GM21737 (cell line): ENCODE measurements around the gene DHX57.
A peak's percentile ranks its signal among the peaks of the same experiment; 100 is the strongest.

Source experiments
- ATAC-seq: cut with Tn5 transposase; IDR thresholded peaks from one replicate; pipeline ENCODE4 v1.9.1; 2021; ENCODE audit warnings: mild to moderate bottlenecking, moderate library complexity; ENCODE audit not compliant: unreplicated experiment

DHX57 gene, protein sequence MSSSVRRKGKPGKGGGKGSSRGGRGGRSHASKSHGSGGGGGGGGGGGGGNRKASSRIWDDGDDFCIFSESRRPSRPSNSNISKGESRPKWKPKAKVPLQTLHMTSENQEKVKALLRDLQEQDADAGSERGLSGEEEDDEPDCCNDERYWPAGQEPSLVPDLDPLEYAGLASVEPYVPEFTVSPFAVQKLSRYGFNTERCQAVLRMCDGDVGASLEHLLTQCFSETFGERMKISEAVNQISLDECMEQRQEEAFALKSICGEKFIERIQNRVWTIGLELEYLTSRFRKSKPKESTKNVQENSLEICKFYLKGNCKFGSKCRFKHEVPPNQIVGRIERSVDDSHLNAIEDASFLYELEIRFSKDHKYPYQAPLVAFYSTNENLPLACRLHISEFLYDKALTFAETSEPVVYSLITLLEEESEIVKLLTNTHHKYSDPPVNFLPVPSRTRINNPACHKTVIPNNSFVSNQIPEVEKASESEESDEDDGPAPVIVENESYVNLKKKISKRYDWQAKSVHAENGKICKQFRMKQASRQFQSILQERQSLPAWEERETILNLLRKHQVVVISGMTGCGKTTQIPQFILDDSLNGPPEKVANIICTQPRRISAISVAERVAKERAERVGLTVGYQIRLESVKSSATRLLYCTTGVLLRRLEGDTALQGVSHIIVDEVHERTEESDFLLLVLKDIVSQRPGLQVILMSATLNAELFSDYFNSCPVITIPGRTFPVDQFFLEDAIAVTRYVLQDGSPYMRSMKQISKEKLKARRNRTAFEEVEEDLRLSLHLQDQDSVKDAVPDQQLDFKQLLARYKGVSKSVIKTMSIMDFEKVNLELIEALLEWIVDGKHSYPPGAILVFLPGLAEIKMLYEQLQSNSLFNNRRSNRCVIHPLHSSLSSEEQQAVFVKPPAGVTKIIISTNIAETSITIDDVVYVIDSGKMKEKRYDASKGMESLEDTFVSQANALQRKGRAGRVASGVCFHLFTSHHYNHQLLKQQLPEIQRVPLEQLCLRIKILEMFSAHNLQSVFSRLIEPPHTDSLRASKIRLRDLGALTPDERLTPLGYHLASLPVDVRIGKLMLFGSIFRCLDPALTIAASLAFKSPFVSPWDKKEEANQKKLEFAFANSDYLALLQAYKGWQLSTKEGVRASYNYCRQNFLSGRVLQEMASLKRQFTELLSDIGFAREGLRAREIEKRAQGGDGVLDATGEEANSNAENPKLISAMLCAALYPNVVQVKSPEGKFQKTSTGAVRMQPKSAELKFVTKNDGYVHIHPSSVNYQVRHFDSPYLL (N-terminal part only)

GRCh38 chr2:38875576-38876367 is at the start of gene DHX57, which contains the start of gene MORN2:
DHX57 (minus strand) TSS chr2:38875934; CDS start chr2:38868405, 7,529 bp downstream.
MORN2 (plus strand) TSS chr2:38875976.
- ATAC-seq, result peak; percentile 100

DNA sequence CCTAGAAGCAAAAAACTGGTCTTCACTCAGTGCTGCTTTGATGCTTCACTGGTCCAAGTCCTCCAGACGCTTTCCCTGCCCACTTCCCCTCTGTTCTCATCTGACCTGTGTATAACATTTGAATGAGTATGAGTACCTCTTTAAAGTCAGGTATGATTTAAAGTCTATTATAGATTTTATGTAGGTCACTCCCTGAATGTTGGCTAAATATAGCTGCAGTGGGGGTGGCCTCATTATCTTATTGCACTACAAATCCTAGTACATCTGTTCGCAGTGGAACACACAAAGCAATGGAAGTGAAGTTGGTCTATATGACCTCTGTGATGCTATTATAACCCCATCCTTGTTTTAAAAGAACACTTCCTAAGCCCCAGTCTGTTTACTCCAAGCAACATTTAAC is 47.2 kb upstream of the DHX57 start:
- ATAC-seq, result no peak

GRCh38 chr2:38922389-38922788 is 46.7 kb upstream of the DHX57 start:
- no peak for ATAC-seq

DNA sequence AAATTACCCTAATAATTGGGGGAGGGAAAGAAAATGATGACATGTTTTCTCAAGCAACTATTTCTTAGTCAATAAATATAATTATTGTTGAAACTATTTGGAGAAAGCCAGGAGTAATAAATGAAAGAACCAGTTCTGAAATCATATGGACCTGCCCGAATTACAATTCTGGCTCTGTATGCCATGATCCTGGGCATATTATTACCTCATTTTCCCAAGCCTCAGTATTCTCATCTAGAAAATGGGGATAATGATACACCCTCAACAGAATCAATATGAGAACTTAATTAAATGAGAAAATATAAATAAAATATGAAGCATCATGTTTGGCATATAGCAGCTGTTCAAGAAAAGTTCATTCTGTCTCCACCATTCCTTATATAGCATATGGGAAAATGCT is 36.9 kb upstream of the DHX57 start:
- no peak for ATAC-seq

DNA sequence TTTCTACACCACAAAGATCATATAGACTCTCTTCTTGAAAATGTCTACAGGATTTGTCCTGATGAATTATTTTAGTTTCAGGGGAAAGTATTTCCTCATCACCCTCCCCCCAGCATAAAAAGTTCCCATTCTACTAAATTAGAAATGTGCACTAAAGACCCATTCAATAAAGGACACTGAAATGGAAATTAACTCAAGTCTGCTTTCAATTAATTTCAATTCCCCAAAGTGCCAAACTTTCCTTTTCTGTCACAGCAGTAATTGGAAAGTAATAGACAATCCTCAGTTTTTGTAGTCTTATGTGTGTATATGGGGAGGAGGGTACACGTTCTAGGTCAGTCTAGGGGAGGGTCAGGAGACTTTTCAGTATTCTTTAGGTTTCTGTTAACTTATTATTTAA is 35.5 kb upstream of the DHX57 start:
- no peak for ATAC-seq

DNA sequence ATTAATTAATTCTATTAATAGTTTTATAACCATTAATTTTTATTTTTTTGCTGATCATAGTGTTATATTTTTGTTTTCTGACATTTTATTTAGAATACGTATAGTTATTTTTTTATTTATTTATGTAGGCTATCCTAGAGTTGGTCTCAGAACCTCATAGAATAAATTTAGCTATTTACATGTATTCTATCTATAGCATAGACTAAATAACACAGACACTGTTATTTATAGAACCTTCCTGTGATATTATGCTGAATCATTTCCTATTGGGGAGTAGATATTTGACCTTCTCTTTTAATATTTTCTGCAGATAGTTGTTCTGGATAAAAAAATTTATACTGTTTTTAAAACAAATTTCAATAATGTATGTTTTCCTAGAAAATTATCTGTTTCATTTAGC is 34.1 kb upstream of the DHX57 start:
- no peak for ATAC-seq

DNA sequence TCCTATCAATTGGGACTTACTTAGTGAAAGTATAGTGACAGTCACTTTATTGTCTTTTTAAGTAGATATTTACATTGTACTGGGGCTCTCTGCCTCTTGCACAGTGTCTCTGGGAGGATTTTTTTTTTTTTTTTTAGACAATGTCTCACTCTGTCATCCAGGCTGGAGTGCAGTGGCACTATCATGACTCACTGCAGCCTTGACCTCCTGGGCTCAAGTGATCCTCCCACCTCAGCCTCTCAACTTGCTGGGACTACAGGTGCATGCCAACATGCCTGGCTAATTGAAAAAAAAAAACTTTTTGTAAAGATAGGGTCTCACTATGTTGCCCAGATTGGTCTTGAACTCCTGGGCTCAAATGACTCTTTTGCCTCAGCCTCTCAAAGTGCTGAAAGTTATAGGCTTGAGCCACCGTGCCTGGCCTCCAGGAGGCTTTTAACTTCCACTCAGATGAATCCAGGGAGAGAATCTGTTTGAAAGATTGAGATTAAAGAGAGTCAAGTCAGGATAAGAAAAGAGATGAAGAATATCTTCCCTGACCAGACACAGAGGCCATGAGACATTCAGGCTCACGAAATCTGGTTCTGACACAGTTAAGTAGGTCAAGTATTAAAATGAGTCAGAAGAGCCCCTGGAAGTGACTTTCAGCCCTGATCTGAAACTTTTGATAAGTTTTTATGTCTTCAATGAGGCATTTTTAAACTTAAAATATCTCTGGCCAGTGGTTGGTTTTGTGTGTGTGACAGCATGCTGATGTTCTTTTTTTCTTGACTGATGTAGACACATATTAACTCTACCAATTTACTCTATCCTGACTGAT is 32.2 kb upstream of the DHX57 start:
- peak; percentile 73 for ATAC-seq

- ATAC-seq, result no peak
These were observed 31.5 kb upstream of the DHX57 start for GRCh38 chr2:38907242-38907641.

GRCh38 chr2:38905251-38905650 is 29.5 kb upstream of the DHX57 start:
- no peak for ATAC-seq

DNA sequence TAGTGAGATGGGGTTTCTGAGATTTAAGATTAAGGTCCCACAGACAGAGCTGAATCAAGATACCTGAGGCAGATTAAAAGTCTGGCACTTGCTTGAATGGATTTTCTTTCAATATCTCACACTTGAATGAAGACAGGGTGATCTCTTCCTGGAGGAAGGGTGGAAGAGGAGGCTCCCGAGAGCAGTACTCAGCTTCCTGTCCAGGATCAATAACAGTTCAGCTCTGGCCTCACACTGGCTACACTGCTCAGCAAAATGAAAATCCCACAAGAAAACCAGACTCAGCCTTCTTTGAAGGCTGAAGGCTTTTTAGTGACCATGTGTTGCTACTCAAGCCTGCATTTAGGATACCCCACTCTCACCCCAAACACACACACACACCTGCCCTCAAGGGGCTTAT is 25.0 kb upstream of the DHX57 start:
- no peak for ATAC-seq

- no peak for ATAC-seq
These were observed 22.5 kb upstream of the DHX57 start for GRCh38 chr2:38898256-38898655.

GRCh38 chr2:38892819-38893218 is 17.1 kb upstream of the DHX57 start:
- ATAC-seq, result no peak

DNA sequence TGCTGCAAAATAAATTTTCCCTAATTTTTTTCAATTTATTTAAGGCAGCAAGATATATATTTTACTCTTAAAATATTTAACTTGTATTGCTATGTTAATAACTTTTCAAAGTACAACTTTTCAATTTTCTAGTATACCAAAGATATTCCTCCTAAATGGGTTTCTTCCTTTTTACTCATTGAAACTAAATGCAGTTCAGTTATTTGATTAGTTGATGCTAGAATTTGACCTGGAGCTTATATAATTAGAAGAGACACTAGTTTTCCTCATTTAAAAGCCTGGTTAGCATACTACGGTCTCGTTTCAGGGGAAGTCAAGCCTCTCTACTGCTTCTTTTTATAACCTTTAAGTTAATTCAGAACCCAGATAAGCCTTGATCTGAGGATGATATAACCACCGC is 13.8 kb upstream of the DHX57 start, which contains the start of gene ARHGEF33:
Gene ARHGEF33, plus strand, starts transcription at position 301 of the 400 bp plus-strand sequence. CDS start 29,573 bp downstream, outside the sequence.
- no peak for ATAC-seq

DNA sequence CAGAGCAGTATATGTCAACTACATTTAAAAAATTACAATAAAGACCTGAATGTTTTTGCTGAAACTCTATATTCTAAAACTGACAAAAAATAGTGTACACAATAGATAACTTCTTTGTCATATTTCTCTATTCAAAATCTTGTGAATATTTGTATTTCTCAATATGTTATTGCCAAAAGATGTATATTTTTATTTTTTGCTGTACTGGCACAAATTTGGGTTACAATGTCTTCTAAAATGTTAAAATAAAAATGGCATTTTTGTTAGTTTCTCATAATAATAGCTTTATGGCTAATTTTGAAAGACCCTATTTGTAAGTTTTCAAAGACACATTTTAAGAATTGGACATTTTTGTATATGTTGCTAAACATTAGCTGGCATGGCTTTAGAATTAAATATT is 13.3 kb upstream of the DHX57 start:
- no peak for ATAC-seq

DNA sequence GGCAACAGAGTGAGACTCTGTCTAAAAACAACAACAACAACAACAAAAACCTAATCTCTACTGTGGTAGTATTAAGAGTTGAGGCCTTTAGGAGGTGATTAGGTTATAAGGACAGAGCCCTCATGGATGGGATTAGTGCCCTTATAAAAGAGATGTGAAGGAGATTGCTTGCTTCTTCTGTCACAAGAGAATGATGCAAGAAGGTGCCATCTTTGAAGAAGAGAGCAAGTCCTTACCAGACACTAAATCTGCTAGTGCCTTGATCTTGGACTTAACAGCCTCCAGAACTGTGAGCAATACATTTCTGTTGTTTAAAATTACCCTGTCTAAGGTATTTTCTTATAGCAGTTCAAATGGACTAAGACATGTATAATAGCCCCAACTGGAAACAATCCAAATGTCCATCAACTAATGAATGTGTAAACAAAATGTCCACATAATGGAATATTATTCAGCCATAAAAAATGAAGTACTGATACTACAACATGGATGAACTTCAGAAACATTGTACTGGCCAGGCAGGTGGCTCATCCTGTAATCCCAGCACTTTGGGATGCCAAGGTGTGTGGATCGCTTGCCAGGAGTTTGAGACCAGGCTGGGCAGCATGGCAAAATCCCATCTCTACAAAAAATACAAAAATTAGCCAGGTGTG is 12.3 kb upstream of the DHX57 start:
- no peak for ATAC-seq

DNA sequence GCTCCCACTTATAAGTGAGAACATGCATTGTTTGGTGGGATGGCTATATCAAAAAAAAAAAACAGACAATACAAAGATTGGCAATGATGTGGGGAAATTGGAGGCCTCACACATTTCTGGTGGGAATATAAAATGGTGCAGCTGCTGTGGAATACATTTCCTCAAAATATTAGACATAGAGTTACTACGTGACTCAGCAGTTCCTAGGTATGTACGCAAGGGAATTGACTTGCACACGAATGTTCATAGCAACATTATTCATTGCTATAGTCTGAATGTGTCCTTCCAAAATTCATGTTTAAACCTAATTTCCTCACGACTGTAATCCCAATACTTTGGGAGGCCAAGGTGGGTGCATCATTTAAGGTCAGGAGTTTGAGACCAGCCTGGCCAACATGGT is 11.6 kb upstream of the DHX57 start:
- no peak for ATAC-seq

- ATAC-seq, result no peak
These were observed 10.3 kb upstream of the DHX57 start for GRCh38 chr2:38886063-38886462.

- no peak for ATAC-seq
These were observed 673 bp upstream of the DHX57 start for GRCh38 chr2:38876407-38876806.

DNA sequence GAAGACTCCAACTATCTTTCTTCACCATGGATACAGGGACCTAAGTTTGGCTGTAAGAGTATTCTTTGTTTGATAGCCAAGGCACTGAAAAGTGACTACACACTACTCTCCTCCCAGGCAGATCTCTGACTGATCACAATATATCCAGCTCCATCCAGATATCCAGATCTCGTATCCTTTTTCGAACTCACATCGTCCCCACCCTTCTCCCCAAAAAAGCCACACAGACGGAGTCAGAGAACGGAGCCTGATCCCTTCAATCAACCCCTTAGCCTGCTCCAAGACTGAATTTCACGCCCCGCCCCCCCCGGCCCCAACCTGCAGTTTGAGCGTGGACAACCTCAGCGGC is 533 bp downstream of the DHX57 start:
- no peak for ATAC-seq
